ENCODE data around the gene VTI1A. TPM values are rescaled to one million over a fixed set of nuclear protein-coding genes. Genes with fewer than 3 reads are reported as not detected.

Gene VTI1A
- total RNA-seq, 2 donors from 2014 or later = 20.6 to 22.0 TPM

GRCh38 chr10:112752288-112752687 is 305.3 kb downstream of the VTI1A start:
- intact Hi-C loops (cut with DNase I) = no loop called here
- no peak for DNase-seq
- ATAC-seq = no peak

- intact Hi-C loops (cut with DNase I) = no loop called here
- DNase-seq (no peak), ATAC-seq (no peak)
Observed at GRCh38 chr10:112753961-112754411, 307.0 kb downstream of the VTI1A start.

DNA sequence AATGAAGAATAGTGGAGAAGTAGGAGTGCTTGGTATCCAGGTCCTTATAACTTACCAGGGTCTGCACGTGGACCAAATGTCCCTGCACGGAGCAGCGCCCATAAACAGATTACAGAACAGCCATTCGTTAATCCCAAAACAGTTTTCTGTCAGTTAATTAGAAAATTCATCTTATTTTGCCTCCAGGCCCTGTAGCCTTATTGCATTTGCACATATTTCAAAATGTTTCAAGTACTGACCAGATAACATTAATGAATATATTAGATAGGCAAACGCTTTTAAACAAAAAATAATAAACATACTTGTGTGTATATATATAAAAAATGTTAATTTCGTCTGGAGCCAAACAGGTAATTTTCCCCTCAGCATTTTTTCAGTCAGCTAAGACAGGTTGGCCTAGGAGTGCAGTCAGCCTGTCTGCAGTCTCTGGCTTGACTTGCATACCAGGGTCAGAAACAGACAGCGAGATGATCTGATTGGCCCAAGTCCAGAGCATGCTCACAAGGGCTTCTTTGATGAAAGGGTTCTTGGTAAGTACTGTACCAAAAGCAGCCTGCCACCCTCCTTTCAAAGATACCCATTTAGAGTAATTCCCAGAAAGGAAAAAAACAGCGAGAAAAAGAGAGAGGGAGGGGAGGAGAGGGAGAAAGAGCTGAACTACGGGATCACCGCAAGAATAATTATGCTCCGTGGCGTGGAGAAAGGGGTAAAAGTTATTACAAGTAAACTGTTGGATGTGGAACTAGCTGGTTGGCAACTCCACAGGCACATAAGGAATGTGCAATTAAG is 308.6 kb downstream of the VTI1A start:
- ATAC-seq = peak in 1 of 2 donors; percentile 58
- intact Hi-C loops (cut with DNase I) = no loop called here
- no peak for DNase-seq

DNA sequence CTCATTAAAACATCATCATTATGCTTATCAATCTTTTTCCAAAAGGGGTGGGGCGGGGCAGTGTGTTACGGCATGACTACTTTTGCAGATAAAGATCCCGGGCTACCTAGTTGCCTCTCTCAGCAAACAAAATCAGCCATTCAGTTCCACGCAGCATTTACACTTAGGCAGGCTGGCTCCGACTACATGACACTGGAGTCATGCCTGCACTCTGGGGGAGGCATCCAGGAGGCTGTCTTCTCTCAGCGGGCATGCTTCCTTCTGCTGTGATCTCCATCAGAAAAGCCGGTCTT is 309.2 kb downstream of the VTI1A start:
- intact Hi-C loops (cut with DNase I) = no loop called here
- peak in 1 of 2 donors; percentile 32 for ATAC-seq

DNA sequence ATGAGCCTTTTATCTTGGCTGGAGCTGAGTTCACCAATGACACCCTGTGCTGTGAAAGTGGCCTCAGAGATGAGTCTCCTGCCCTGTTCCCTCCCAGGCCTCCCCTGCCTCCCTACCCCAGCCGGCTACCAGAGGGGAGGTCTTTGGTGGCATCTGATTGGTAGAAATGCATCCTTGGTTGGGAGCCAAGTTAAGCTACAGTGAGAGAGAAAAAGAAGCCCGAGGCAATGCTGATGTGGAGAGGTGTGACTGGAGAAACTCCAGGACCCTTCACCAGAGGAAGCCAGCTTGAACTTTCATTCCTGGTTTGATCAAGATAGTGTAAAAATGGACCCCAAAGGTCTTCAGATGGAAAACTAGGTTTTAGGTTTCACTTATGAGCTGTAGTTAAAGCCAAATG is 311.9 kb downstream of the VTI1A start:
- DNase-seq (no peak), ATAC-seq (no peak)
- intact Hi-C loops (cut with DNase I) = no loop called here

More for the DNA sequence above, 309.2 kb downstream of the VTI1A start:
- DNase-seq = no peak

- intact Hi-C loops (cut with DNase I) = no loop called here
- DNase-seq (no peak), ATAC-seq (no peak)
Observed at GRCh38 chr10:112759496-112759895, 312.5 kb downstream of the VTI1A start.

GRCh38 chr10:112761256-112761655 is 314.2 kb downstream of the VTI1A start:
- DNase-seq (no peak), ATAC-seq (no peak)
- intact Hi-C loops (cut with DNase I) = no loop called here

GRCh38 chr10:112763916-112764520 is 317.0 kb downstream of the VTI1A start:
- DNase-seq = no peak
- intact Hi-C loops (cut with DNase I) = no loop called here
- no peak for ATAC-seq

DNA sequence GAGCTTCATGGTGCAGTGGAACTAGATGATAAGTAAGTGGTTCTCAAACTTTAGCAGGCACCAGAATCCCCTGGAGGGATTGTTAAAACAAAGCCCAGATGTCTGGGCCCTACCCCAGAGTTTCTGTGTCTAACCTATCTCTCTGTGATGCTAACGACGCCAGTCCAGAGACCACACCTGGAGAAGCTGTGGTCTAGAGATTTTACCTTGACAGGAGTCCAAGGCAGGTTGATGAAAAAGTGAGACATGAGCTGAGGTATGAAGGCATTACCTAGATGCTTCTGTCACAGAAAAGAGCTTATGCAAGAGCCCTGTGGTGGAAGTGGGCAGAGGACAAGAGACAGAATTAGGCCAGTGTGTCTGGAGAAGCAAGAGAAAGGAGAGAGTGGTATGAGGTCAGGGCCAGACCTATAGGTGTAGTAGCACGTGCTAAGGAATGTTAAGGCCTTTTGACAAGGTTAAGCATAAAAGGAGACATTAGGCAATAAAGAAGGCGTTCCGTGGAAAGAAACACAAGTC is 318.8 kb downstream of the VTI1A start:
- ATAC-seq (no peak), DNase-seq (no peak)
- intact Hi-C loops (cut with DNase I) = no loop called here

- ATAC-seq (no peak), DNase-seq (no peak)
- intact Hi-C loops (cut with DNase I) = no loop called here
Observed at GRCh38 chr10:112766636-112767035, 319.6 kb downstream of the VTI1A start.

GRCh38 chr10:112767156-112767555 is 320.1 kb downstream of the VTI1A start:
- intact Hi-C loops (cut with DNase I) = no loop called here
- ATAC-seq (no peak), DNase-seq (no peak)

GRCh38 chr10:112768121-112768520 is 321.1 kb downstream of the VTI1A start:
- DNase-seq (no peak), ATAC-seq (no peak)
- intact Hi-C loops (cut with DNase I) = no loop called here

DNA sequence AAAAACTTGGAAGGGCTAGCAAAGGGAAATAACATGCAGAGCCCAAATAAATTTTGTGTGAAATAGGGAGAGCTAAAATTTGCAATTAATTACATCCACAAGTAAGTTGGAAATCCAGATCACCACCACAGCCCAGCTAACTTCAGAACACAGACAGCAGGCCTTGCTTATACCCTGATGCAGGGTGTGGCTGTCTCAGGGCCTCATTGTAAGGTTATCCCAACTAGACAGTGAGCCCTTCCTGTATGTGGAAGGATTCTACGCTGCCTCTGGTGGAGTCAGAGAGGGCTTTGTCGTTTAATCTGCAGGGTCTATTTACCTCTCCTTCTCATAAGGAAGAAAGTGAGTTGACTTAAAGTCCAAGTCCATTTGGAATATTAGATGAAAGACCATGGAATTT is 322.1 kb downstream of the VTI1A start:
- intact Hi-C loops (cut with DNase I) = no loop called here
- DNase-seq (no peak), ATAC-seq (no peak)

DNA sequence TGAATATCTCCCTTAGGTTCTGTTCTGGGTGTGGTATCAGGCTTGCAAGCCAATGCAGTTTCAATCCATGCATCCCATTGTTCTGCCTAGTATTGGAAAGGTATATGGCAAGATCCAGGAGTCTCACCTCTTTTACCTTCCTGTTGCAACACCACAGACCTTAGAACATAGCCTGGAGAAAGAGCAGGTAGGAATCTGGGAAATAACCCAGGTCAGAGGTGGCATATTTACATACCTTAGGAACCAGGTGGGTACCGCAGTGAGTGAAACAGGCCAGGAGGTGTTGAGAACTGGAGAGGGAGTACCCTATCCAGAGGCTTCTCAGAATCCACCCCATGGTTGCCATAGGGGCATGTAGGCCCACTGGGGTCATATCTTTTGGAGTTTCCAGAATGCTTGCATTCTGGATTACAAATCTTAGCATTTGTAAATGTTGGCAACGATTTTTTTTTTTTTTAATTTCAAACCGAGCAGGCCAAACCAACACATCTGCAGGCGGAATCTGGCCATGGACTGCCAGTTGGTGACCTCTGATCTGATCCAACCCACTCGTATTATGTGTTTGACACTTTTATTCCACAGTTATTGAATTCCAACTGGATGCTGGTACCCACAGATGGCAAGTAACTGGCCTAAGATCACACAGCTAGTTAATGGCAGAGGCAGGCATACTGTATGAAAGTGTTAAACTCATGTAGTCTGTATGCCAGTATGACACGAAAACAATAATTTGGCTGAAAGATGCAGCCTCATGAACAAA is 322.8 kb downstream of the VTI1A start:
- DNase-seq (no peak), ATAC-seq (no peak)
- intact Hi-C loops (cut with DNase I) = no loop called here

- intact Hi-C loops (cut with DNase I) = no loop called here
- DNase-seq = no peak
- no peak for ATAC-seq
Observed at GRCh38 chr10:112771733-112772132, 324.7 kb downstream of the VTI1A start.

DNA sequence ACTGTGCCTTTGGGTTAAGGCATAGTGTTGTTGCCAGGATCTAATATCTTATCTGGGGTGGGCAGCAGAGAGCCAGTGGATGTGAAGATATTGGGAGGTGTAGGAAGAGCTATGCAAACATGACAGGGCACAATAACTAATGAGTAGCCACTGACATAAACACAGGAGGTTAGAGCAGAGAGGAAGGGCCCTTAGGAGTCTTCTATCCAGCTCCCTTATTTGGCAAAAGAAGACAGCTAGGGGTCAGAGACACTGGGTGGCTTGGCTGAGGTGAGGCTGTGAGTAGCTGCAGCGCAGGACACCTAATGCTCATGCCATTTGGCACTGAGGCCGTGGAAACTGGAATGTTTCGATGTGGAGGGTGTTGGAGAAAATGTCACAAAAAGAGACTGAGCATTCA is 326.8 kb downstream of the VTI1A start:
- ATAC-seq = no peak
- intact Hi-C loops (cut with DNase I) = no loop called here
- DNase-seq = no peak

DNA sequence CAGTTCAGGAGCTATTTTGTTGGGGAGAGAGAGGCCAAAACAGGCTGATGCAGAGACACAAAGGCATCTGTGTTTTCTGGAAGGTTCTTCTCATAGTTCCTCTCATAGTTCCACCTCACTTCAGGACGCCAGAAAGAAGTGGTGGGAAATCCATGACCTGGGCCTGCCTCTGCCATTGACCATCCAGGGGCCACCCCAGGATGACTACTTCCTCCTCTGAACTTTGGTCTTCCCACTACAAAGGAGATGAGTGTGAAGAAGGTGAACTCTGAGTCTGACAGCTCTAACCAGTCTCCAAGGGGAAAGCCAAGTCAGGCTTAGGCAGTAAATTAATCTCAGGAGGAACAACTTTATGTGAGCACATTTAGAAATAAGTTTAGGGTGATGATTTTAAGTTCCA is 327.2 kb downstream of the VTI1A start:
- DNase-seq (no peak), ATAC-seq (no peak)
- intact Hi-C loops (cut with DNase I) = no loop called here

DNA sequence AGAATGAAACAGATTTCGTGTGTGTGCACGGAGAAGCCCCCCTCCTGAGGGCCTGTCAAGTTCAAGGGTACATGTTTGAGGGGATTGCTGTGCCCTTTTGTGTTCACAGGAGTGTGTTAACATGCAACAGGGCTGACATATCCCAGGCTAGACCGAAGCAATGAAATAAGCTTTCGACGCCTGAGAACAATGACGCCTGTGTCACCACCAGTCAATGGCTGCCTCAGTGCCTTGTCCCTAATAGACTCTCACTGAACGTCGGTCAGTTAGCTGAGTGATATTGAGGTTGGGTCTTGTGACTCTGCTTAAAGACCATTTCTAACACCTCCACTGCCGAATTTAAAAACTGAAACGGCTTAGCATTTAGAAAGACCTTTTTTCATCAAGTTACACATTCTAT is 327.8 kb downstream of the VTI1A start:
- intact Hi-C loops (cut with DNase I) = no loop called here
- ATAC-seq = no peak
- DNase-seq = no peak

DNA sequence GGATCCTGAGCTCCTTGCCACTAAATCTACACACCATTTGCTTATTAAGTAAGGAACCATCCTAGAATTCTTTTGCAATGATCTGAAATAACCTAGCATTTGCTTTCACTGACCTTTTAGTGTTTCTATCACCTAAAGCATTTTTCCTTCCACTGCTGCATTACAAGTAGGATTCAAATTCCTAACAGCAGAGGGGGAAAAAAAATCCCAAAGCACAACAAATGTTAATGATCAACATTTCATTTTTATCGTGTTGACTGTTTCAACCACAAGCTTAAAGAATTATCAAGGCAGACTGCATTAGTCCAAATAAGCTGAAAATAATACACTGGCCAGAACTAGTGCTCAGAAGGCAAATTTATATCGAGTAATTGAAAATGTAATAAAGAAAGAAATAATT is 328.4 kb downstream of the VTI1A start:
- no peak for DNase-seq
- intact Hi-C loops (cut with DNase I) = no loop called here
- ATAC-seq = no peak

All from left cardiac atrium (tissue), 4 donors.